ENCODE results near the gene SRP9. TPM values are rescaled to one million over a fixed set of nuclear protein-coding genes. Genes with fewer than 3 reads are reported as not detected.

Gene SRP9
- total RNA-seq, 1 donor, result 330 TPM

DNA sequence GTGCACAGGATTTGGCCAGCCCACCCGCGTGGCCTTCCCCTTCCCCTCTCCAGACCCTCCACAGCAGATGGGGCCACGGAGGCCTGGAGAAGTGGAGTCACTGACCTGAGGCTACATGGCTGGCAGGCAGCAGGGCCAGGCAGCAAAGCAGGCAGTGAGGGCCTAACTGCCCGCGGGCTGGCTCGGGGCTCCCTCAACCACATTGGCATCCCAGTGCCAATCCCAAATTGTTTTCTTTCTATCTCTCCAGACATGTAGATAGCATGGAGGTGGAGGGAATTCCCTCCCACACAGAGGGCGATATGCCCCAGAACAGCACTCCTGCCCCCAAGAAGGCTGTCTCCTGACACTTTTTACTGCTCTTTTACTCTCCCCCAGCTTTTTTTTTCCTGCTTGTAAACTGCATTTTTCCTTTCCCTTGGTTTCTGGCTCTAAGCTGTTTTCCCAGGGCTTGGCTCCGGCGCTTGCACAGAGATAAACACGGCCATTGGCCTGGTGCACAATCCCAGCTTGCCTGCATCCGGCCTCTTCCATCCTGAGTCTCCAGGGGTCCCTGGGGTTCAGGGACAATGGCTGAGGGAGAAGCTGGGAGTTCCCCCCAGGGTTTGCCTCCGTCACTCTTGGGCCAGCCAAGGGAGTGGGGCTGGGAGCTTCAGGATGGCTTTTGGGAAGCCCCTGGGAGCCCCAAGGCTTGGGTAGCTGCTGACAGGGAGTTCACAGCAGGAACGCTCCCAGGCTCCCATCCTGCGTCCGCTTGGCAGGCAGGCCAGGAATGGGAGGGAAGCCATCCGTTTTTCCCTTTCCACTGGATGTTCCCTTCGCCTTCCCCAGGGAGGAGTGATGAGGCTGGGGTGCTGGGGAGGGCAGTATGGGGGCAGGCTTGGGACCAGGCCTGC lies 39.3 kb downstream of the SRP9 start:
- H3K4me3 ChIP-seq (ENCODE audit: low read depth, low read length), result peak overlapping the region; percentile 5
- peak; percentile 74 for DNase-seq (ENCODE audit: low read depth)
- TF ChIP-seq, protein P1, sequence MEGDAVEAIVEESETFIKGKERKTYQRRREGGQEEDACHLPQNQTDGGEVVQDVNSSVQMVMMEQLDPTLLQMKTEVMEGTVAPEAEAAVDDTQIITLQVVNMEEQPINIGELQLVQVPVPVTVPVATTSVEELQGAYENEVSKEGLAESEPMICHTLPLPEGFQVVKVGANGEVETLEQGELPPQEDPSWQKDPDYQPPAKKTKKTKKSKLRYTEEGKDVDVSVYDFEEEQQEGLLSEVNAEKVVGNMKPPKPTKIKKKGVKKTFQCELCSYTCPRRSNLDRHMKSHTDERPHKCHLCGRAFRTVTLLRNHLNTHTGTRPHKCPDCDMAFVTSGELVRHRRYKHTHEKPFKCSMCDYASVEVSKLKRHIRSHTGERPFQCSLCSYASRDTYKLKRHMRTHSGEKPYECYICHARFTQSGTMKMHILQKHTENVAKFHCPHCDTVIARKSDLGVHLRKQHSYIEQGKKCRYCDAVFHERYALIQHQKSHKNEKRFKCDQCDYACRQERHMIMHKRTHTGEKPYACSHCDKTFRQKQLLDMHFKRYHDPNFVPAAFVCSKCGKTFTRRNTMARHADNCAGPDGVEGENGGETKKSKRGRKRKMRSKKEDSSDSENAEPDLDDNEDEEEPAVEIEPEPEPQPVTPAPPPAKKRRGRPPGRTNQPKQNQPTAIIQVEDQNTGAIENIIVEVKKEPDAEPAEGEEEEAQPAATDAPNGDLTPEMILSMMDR (IDR thresholded peaks at IDR 0.05; ENCODE audit: insufficient read depth, low read length), result no peak

DNA sequence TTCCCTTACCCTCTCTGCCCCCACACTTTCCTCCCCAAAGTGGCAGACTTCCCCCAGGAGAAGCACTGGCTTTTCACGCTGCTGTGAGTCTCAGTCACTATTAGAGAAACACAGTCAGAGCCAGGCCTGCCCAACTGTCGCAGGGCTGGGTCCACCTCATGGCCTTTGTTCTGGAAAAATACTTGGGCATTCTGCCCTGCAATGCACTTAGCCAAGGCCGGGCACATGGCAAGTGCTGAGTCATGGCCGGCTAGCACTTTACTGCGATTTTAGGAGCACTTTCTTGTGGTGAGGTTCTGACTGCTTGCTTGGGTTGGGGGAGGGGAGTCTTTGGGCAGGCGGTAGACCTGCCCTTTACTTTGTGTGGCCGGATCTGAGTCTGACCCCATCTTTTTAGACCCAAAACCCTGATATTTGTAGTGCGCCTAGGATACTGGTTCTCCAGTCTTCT lies 40.0 kb downstream of the SRP9 start:
- H3K4me3 ChIP-seq (ENCODE audit: low read depth, low read length), result peak overlapping the region; percentile 5
- TF ChIP-seq, protein P1 (IDR thresholded peaks at IDR 0.05; ENCODE audit: insufficient read depth, low read length), result no peak
- DNase-seq (ENCODE audit: low read depth), result peak; percentile 96

DNA sequence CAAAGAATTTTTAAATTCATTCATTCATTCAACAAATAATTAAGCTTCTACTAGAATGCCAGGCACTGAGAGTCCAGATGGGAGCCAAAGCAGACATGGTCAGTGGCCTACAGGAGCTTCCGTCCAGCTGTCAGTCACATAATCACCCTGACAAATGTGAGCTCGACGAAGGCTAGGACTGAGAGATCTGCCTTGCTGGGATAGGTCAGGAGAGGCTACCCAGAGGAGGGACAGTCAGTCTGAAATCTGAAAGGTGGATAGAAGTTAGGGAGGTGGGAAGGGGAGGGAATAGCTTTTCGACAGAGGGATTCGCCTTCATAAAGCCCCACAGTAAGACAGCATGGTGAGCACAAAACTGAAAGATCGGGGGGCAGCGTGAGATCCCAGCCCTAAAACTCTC lies 40.6 kb downstream of the SRP9 start:
- H3K4me3 ChIP-seq (ENCODE audit: low read depth, low read length), result no peak overlapping the region
- TF ChIP-seq, protein P1 (IDR thresholded peaks at IDR 0.05; ENCODE audit: insufficient read depth, low read length), result no peak
- DNase-seq (ENCODE audit: low read depth), result no peak

DNA sequence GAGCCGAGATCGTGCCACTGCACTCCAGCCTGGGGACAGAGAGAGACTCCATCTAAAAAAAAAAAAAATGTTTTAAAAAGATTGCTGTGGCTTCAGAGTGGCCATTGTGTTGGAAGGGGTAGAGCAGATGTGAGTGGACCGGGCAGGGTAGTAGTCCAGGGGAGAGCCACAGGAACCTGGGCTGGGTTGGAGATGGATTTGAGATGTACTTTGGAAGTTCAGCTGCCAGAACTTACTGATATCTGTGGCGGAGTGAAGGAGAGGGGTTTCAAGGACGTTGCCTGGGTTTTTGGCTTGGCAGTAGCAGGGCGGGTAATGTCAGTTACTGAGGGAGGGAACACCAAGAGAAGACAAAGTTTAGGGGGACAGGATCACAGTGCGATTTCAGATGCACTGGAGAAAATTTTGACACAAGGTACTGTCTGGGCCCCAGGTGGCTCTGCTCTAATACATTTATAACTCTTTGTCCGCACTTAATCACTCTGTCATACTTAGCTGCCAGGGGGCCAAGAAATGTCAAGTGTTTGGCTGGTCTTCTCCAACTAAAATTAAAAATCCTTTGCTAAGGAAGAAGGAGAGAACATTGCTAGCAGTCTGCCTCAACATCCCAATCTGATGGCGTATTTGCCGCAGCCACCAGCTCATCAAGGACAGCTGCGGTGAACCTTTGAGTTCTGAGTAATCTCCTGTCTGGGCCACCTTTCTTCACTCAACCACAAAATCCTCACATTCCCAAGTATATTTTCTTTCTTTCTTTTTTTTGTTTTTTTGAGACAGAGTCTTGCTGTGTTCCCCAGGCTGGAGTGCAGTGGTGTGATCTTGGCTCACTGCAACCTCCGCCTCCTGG lies 41.9 kb downstream of the SRP9 start:
- DNase-seq (ENCODE audit: low read depth), result peak; percentile 20
- no peak overlapping the region for H3K4me3 ChIP-seq (ENCODE audit: low read depth, low read length)
- TF ChIP-seq, protein P1 (IDR thresholded peaks at IDR 0.05; ENCODE audit: insufficient read depth, low read length), result no peak

DNA sequence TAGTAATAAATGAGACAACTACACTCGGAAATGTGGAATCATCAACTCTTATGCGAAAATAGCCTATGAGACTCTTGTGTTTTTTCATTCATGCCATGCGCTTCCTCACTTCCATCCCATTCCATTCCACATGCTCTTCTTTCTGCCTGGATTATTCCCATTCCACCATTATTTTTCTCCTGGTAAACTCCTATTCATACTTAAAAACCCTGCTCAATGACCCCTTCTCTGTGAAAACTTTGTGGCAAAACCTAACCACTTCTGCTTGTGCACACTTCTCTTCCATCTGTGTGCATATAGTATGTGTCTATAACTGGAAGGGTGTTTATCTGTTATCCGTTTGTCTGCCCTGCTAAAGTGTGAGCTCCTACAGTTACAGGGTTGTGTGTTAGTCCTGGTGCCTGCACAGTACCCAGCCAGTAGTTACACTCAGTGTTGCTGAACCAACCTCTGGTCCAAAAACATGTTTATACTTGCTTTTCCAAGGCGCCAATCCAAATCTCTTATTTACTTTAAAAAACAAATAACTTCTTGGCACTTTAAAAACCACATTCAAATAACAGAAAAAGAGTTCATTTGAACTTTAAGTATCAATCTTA lies 43.0 kb downstream of the SRP9 start:
- no peak overlapping the region for H3K4me3 ChIP-seq (ENCODE audit: low read depth, low read length)
- DNase-seq (ENCODE audit: low read depth), result no peak
- TF ChIP-seq, protein P1 (IDR thresholded peaks at IDR 0.05; ENCODE audit: insufficient read depth, low read length), result no peak

DNA sequence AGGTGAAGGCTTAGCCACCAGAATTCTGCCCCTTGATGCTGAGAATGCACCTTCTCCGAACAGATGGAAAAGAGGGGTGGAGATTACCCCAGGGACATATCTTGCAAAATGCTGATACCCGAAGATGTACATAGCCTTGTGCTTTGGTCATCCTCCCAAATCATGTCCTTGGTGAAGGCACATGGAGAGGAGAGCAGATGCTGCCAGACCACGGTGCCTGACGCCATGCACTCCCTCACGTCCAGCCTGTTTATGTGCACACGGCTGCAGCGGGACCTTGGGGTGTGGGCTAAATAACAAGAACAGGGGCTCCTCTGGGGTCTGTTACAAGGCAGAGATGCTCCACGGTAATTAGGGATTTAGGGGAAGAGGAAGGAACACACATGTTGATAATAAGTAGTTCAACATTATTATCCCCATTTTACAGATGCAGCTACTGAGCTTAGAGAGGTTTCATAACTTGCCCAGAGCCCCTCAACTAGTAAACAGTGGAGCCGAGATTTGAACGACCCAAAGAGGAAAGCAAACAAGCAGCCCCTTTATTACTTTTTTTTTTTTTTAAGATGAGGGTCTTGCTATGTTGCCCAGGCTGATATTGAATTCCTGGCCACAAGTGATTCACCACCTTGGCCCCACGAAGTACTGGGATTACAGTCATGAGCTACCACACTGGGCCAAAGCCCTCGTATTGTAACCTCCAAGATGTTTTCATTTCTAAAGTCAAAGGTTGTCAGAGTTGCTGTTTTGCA lies 45.2 kb downstream of the SRP9 start:
- no peak overlapping the region for H3K4me3 ChIP-seq (ENCODE audit: low read depth, low read length)
- TF ChIP-seq, protein P1 (IDR thresholded peaks at IDR 0.05; ENCODE audit: insufficient read depth, low read length), result no peak
- DNase-seq (ENCODE audit: low read depth), result no peak

Measured in fibroblast of the aortic adventitia (primary cell).